ENCODE measurements around the gene SRGAP3. TPM values are rescaled to one million over a fixed set of nuclear protein-coding genes. Genes with fewer than 3 reads are reported as not detected.

SRGAP3 gene
- total RNA-seq, 2 experiments from 2014 or later, result 1.2 to 1.3 TPM

- Mint-ChIP-seq H3K36me3 (ENCODE audit: low read depth) (no peaks in the 10 kb centered on the region), H3K9me3 (no peaks in the 10 kb centered on the region), H3K27me3 (no peaks in the 10 kb centered on the region), H3K4me1 (no peaks in the 10 kb centered on the region), H3K4me3 (no peak overlapping the region), H3K27ac (no peak overlapping the region)
- CTCF ChIA-PET, result interaction anchor here (1.3 to 1.4 kb wide), 2 partner anchors 186 to 198 kb away, joined by 3 read pairs; no protein-coding TSS in a partner anchor
- POLR2A ChIA-PET, result no interaction called here
- DNase-seq, result no peak
Measured at GRCh38 chr3:9167222-9167621, 82.2 kb downstream of the SRGAP3 start.

- no peak for DNase-seq
- no peaks in the 10 kb centered on the region for H3K9me3 Mint-ChIP-seq
- ChIA-PET POLR2A (no interaction called here), CTCF (no interaction called here)
- no peak overlapping the region for H3K27ac Mint-ChIP-seq
- no peak overlapping the region for H3K4me3 Mint-ChIP-seq
- no peaks in the 10 kb centered on the region for H3K36me3 Mint-ChIP-seq (ENCODE audit: low read depth)
- peaks cover 4% of the 10 kb centered on the region for H3K27me3 Mint-ChIP-seq
- H3K4me1 Mint-ChIP-seq, result peaks cover 2% of the 10 kb centered on the region
Measured at GRCh38 chr3:9165421-9165820, 84.0 kb downstream of the SRGAP3 start.

- H3K27ac Mint-ChIP-seq, result no peak overlapping the region
- H3K4me3 Mint-ChIP-seq, result no peak overlapping the region
- H3K27me3 Mint-ChIP-seq, result peaks cover 4% of the 10 kb centered on the region
- H3K36me3 Mint-ChIP-seq (ENCODE audit: low read depth), result no peaks in the 10 kb centered on the region
- no peaks in the 10 kb centered on the region for H3K9me3 Mint-ChIP-seq
- ChIA-PET CTCF (no interaction called here), POLR2A (no interaction called here)
- peaks cover 2% of the 10 kb centered on the region for H3K4me1 Mint-ChIP-seq
- no peak for DNase-seq
Measured at GRCh38 chr3:9163289-9163688, 86.2 kb downstream of the SRGAP3 start.

GRCh38 chr3:9161811-9162210 is 87.6 kb downstream of the SRGAP3 start:
- CTCF ChIA-PET, result no interaction called here
- Mint-ChIP-seq H3K27me3 (peaks cover 4% of the 10 kb centered on the region), H3K4me3 (no peak overlapping the region), H3K36me3 (ENCODE audit: low read depth) (no peaks in the 10 kb centered on the region), H3K27ac (no peak overlapping the region), H3K9me3 (no peaks in the 10 kb centered on the region), H3K4me1 (peaks cover 2% of the 10 kb centered on the region)
- POLR2A ChIA-PET, result no interaction called here
- no peak for DNase-seq

- Mint-ChIP-seq H3K27ac (no peak overlapping the region), H3K27me3 (peaks cover 4% of the 10 kb centered on the region), H3K4me3 (no peak overlapping the region), H3K9me3 (no peaks in the 10 kb centered on the region), H3K36me3 (ENCODE audit: low read depth) (no peaks in the 10 kb centered on the region), H3K4me1 (peaks cover 2% of the 10 kb centered on the region)
- ChIA-PET CTCF (no interaction called here), POLR2A (no interaction called here)
- no peak for DNase-seq
Measured at GRCh38 chr3:9161298-9161697, 88.1 kb downstream of the SRGAP3 start.

- Mint-ChIP-seq H3K9me3 (no peaks in the 10 kb centered on the region), H3K27ac (no peak overlapping the region), H3K4me3 (no peak overlapping the region), H3K4me1 (peaks cover 2% of the 10 kb centered on the region), H3K36me3 (ENCODE audit: low read depth) (no peaks in the 10 kb centered on the region), H3K27me3 (peaks cover 7% of the 10 kb centered on the region)
- DNase-seq, result no peak
- CTCF ChIA-PET, result no interaction called here
- POLR2A ChIA-PET, result no interaction called here
Measured at GRCh38 chr3:9158865-9159630, 90.4 kb downstream of the SRGAP3 start.

GRCh38 chr3:9157651-9158362 is 91.6 kb downstream of the SRGAP3 start:
- no peak overlapping the region for H3K27ac Mint-ChIP-seq
- H3K4me3 Mint-ChIP-seq, result no peak overlapping the region
- peaks cover 2% of the 10 kb centered on the region for H3K4me1 Mint-ChIP-seq
- ChIA-PET CTCF (no interaction called here), POLR2A (no interaction called here)
- H3K27me3 Mint-ChIP-seq, result peaks cover 7% of the 10 kb centered on the region
- no peak for DNase-seq
- H3K36me3 Mint-ChIP-seq (ENCODE audit: low read depth), result no peaks in the 10 kb centered on the region
- no peaks in the 10 kb centered on the region for H3K9me3 Mint-ChIP-seq

- CTCF ChIA-PET, result no interaction called here
- POLR2A ChIA-PET, result no interaction called here
- Mint-ChIP-seq H3K4me1 (no peaks in the 10 kb centered on the region), H3K4me3 (no peak overlapping the region), H3K36me3 (ENCODE audit: low read depth) (no peaks in the 10 kb centered on the region), H3K9me3 (peaks cover 2% of the 10 kb centered on the region), H3K27me3 (peaks cover 3% of the 10 kb centered on the region), H3K27ac (no peak overlapping the region)
- no peak for DNase-seq
Measured at GRCh38 chr3:9156604-9157003, 92.8 kb downstream of the SRGAP3 start.

GRCh38 chr3:9155028-9155427 is 94.4 kb downstream of the SRGAP3 start:
- no peak for DNase-seq
- ChIA-PET CTCF (no interaction called here), POLR2A (no interaction called here)
- peaks cover 15% of the 10 kb centered on the region for H3K9me3 Mint-ChIP-seq
- no peak overlapping the region for H3K27ac Mint-ChIP-seq
- H3K4me1 Mint-ChIP-seq, result no peaks in the 10 kb centered on the region
- peaks cover 4% of the 10 kb centered on the region for H3K36me3 Mint-ChIP-seq (ENCODE audit: low read depth)
- no peak overlapping the region for H3K4me3 Mint-ChIP-seq
- H3K27me3 Mint-ChIP-seq, result peaks cover 7% of the 10 kb centered on the region

GRCh38 chr3:9153904-9154619 is 95.4 kb downstream of the SRGAP3 start:
- H3K27me3 Mint-ChIP-seq, result peaks cover 7% of the 10 kb centered on the region
- peaks cover 17% of the 10 kb centered on the region for H3K9me3 Mint-ChIP-seq

GRCh38 chr3:9151240-9151639 is 98.2 kb downstream of the SRGAP3 start:
- H3K27me3 Mint-ChIP-seq, result peaks cover 7% of the 10 kb centered on the region
- H3K9me3 Mint-ChIP-seq, result peaks cover 17% of the 10 kb centered on the region
- peaks cover 4% of the 10 kb centered on the region for H3K36me3 Mint-ChIP-seq (ENCODE audit: low read depth)
- ChIA-PET POLR2A (no interaction called here), CTCF (no interaction called here)
- H3K4me1 Mint-ChIP-seq, result peaks cover 2% of the 10 kb centered on the region
- no peak overlapping the region for H3K27ac Mint-ChIP-seq
- no peak overlapping the region for H3K4me3 Mint-ChIP-seq
- DNase-seq, result no peak

More at GRCh38 chr3:9153904-9154619, 95.4 kb downstream of the SRGAP3 start:
- Mint-ChIP-seq H3K27ac (no peak overlapping the region), H3K4me3 (no peak overlapping the region), H3K36me3 (ENCODE audit: low read depth) (peaks cover 4% of the 10 kb centered on the region), H3K4me1 (no peaks in the 10 kb centered on the region)
- ChIA-PET CTCF (no interaction called here), POLR2A (no interaction called here)
- DNase-seq, result no peak

GRCh38 chr3:9149566-9149965 is 99.9 kb downstream of the SRGAP3 start:
- peaks cover 20% of the 10 kb centered on the region for H3K9me3 Mint-ChIP-seq
- no peak for DNase-seq
- ChIA-PET CTCF (no interaction called here), POLR2A (no interaction called here)
- H3K27me3 Mint-ChIP-seq, result peaks cover 6% of the 10 kb centered on the region
- no peak overlapping the region for H3K4me3 Mint-ChIP-seq
- no peak overlapping the region for H3K27ac Mint-ChIP-seq
- H3K36me3 Mint-ChIP-seq (ENCODE audit: low read depth), result peaks cover 4% of the 10 kb centered on the region
- peaks cover 2% of the 10 kb centered on the region for H3K4me1 Mint-ChIP-seq

- DNase-seq, result no peak
- peaks cover 20% of the 10 kb centered on the region for H3K9me3 Mint-ChIP-seq
- POLR2A ChIA-PET, result no interaction called here
- peaks cover 10% of the 10 kb centered on the region for H3K27me3 Mint-ChIP-seq
- H3K4me3 Mint-ChIP-seq, result no peak overlapping the region
- H3K36me3 Mint-ChIP-seq (ENCODE audit: low read depth), result peaks cover 4% of the 10 kb centered on the region
- CTCF ChIA-PET, result no interaction called here
- no peak overlapping the region for H3K27ac Mint-ChIP-seq
- H3K4me1 Mint-ChIP-seq, result peaks cover 2% of the 10 kb centered on the region
Measured at GRCh38 chr3:9147896-9148266, 101.6 kb downstream of the SRGAP3 start.
